ENCODE data around the gene BRD3. TPM values are rescaled to one million over a fixed set of nuclear protein-coding genes. Genes with fewer than 3 reads are reported as not detected.

BRD3 gene
- total RNA-seq, 1 donor from 2014 or later, result 48.7 TPM

- Mint-ChIP-seq H3K4me3 (ENCODE audit: unreplicated experiment) (no peak overlapping the region), H3K9me3 (ENCODE audit: low read depth) (no peaks in the 10 kb centered on the region), H3K36me3 (ENCODE audit: low read depth) (peaks cover 14% of the 10 kb centered on the region), H3K27ac (ENCODE audit: unreplicated experiment) (no peak overlapping the region), H3K4me1 (ENCODE audit: low read depth) (peaks cover 9% of the 10 kb centered on the region), H3K27me3 (ENCODE audit: low read depth) (no peaks in the 10 kb centered on the region)
- no peak for TF ChIP-seq CTCF (IDR thresholded peaks at IDR 0.05)
- peak; percentile 82 for DNase-seq (ENCODE audit: low spot score)
Measured at GRCh38 chr9:134051319-134051718, 16.5 kb downstream of the BRD3 start.

- no peak overlapping the region for H3K27ac Mint-ChIP-seq (ENCODE audit: unreplicated experiment)
- H3K4me1 Mint-ChIP-seq (ENCODE audit: low read depth), result peaks cover 3% of the 10 kb centered on the region
- no peaks in the 10 kb centered on the region for H3K9me3 Mint-ChIP-seq (ENCODE audit: low read depth)
- no peaks in the 10 kb centered on the region for H3K27me3 Mint-ChIP-seq (ENCODE audit: low read depth)
- no peak overlapping the region for H3K4me3 Mint-ChIP-seq (ENCODE audit: unreplicated experiment)
- peak; percentile 74 for DNase-seq (ENCODE audit: low spot score)
- no peak for TF ChIP-seq CTCF (IDR thresholded peaks at IDR 0.05)
- H3K36me3 Mint-ChIP-seq (ENCODE audit: low read depth), result peaks cover 14% of the 10 kb centered on the region
Measured at GRCh38 chr9:134050726-134051125, 17.1 kb downstream of the BRD3 start.

- Mint-ChIP-seq H3K9me3 (ENCODE audit: low read depth) (no peaks in the 10 kb centered on the region), H3K4me3 (ENCODE audit: unreplicated experiment) (no peak overlapping the region), H3K4me1 (ENCODE audit: low read depth) (no peaks in the 10 kb centered on the region), H3K36me3 (ENCODE audit: low read depth) (peaks cover 14% of the 10 kb centered on the region), H3K27me3 (ENCODE audit: low read depth) (no peaks in the 10 kb centered on the region), H3K27ac (ENCODE audit: unreplicated experiment) (no peak overlapping the region)
- DNase-seq (ENCODE audit: low spot score), result no peak
- TF ChIP-seq CTCF (IDR thresholded peaks at IDR 0.05), result no peak
Measured at GRCh38 chr9:134049772-134050588, 17.8 kb downstream of the BRD3 start.

- Mint-ChIP-seq H3K36me3 (ENCODE audit: low read depth) (peaks cover 15% of the 10 kb centered on the region), H3K4me3 (ENCODE audit: unreplicated experiment) (no peak overlapping the region), H3K27me3 (ENCODE audit: low read depth) (no peaks in the 10 kb centered on the region), H3K4me1 (ENCODE audit: low read depth) (no peaks in the 10 kb centered on the region), H3K27ac (ENCODE audit: unreplicated experiment) (no peak overlapping the region), H3K9me3 (ENCODE audit: low read depth) (no peaks in the 10 kb centered on the region)
- DNase-seq (ENCODE audit: low spot score), result no peak
- no peak for TF ChIP-seq CTCF (IDR thresholded peaks at IDR 0.05)
Measured at GRCh38 chr9:134049236-134049635, 18.6 kb downstream of the BRD3 start.

- peaks cover 20% of the 10 kb centered on the region for H3K36me3 Mint-ChIP-seq (ENCODE audit: low read depth)
- TF ChIP-seq CTCF (IDR thresholded peaks at IDR 0.05), result no peak
- no peak for DNase-seq (ENCODE audit: low spot score)
- H3K9me3 Mint-ChIP-seq (ENCODE audit: low read depth), result no peaks in the 10 kb centered on the region
- no peaks in the 10 kb centered on the region for H3K27me3 Mint-ChIP-seq (ENCODE audit: low read depth)
- H3K27ac Mint-ChIP-seq (ENCODE audit: unreplicated experiment), result no peak overlapping the region
- H3K4me1 Mint-ChIP-seq (ENCODE audit: low read depth), result no peaks in the 10 kb centered on the region
- no peak overlapping the region for H3K4me3 Mint-ChIP-seq (ENCODE audit: unreplicated experiment)
Measured at GRCh38 chr9:134048582-134048968, 19.3 kb downstream of the BRD3 start.

Data from chondrocyte (in vitro differentiated cells).